SK-N-SH (cell line): ENCODE measurements around the gene SORD. TPM values are rescaled to one million over a fixed set of nuclear protein-coding genes. Genes with fewer than 3 reads are reported as not detected.
A peak's percentile ranks its signal among the peaks of the same experiment; 100 is the strongest.
"Not testable (repeated sequence)": the region's sequence is repeated elsewhere in the genome, so short reads cannot be mapped to it uniquely, and the experiment has no call there.

Experiments
- CTCF ChIA-PET: fragments of 300-600, 350-600 bp; formaldehyde crosslinking; extraction: SDS; loops from one replicate; lab custom pipeline; 2021; lab: Yijun Ruan, JAX
- POLR2A ChIA-PET: fragments of 350-600 bp; sonication (Branson Sonifier 250); formaldehyde crosslinking; extraction: SDS; loops from one replicate; lab custom pipeline; 2020; ENCODE audit warnings: antibody characterized with exemption, inconsistent platforms; lab: Yijun Ruan, JAX
- DNase-seq: peaks from one replicate; pipeline ENCODE4 v3.0.0; 2012
- H2AFZ ChIP-seq: fragments of 200-600 bp; sonication (generic); 2 replicates; pipeline ENCODE4 v1.8.1; 2016; ENCODE audit warnings: antibody characterized with exemption, mild to moderate bottlenecking, low read depth
- H3F3A ChIP-seq: fragments of 200-600 bp; sonication (generic); replicated peaks from 2 replicates; pipeline ENCODE3; 2016; ENCODE audit warnings: antibody characterized with exemption, mild to moderate bottlenecking; ENCODE audit not compliant: insufficient read depth
- H3K27ac ChIP-seq, 2 experiments: fragments of 200-500 bp in 1 of 2; fragments of 200-600 bp in 1 of 2; sonication (Bioruptor generic) in 1 of 2; sonication (generic), shearing (Covaris generic) in 1 of 2; 2 replicates each; pipeline versions ENCODE4 v1.5.1 to v1.6.1; 2014 to 2016; ENCODE audit warnings: low read depth in 2 of 2, inconsistent platforms in 1 of 2, low read length in 1 of 2, mild to moderate bottlenecking in 1 of 2, mixed read lengths in 1 of 2
- H3K27me3 ChIP-seq: fragments of 200-600 bp; sonication (generic), shearing (Covaris generic); 2 replicates; pipeline ENCODE4 v1.6.1; 2016; ENCODE audit warnings: mixed run types; ENCODE audit not compliant: insufficient read depth
- H3K36me3 ChIP-seq, 2 experiments: fragments of 200-500 bp in 1 of 2; fragments of 200-600 bp in 1 of 2; sonication (Bioruptor generic) in 1 of 2; sonication (generic) in 1 of 2; replicated peaks in 1 of 2; 2 replicates each; pipeline versions ENCODE3 to v1.5.1; 2014 to 2016; ENCODE audit warnings: low read length in 1 of 2, mild to moderate bottlenecking in 1 of 2; ENCODE audit not compliant: insufficient read depth in 2 of 2, control insufficient read depth in 1 of 2
- H3K4me1 ChIP-seq, 2 experiments: fragments of 200-500 bp in 1 of 2; fragments of 200-600 bp in 1 of 2; sonication (Bioruptor generic) in 1 of 2; sonication (generic), shearing (Covaris generic) in 1 of 2; 2 replicates each; pipeline versions ENCODE4 v1.5.1 to v1.6.1; 2014 to 2016; ENCODE audit warnings: low read depth in 1 of 2, low read length in 1 of 2, mixed run types in 1 of 2; ENCODE audit not compliant: insufficient read depth in 2 of 2, control insufficient read depth in 1 of 2
- H3K4me2 ChIP-seq: fragments of 200-600 bp; sonication (generic), shearing (Covaris generic); 2 replicates; pipeline ENCODE4 v1.6.1; 2017; ENCODE audit warnings: mixed run types
- H3K4me3 ChIP-seq, 2 experiments: fragments of 200-500 bp in 1 of 2; fragments of 200-600 bp in 1 of 2; sonication (Bioruptor generic) in 1 of 2; sonication (generic), shearing (Covaris generic) in 1 of 2; 2 replicates each; pipeline versions ENCODE4 v1.5.1 to v1.8.1; 2014 to 2016; ENCODE audit warnings: low read depth in 2 of 2, inconsistent platforms in 1 of 2, low read length in 1 of 2, mild to moderate bottlenecking in 1 of 2, mixed read lengths in 1 of 2, moderate library complexity in 1 of 2
- H3K79me2 ChIP-seq: fragments of 200-600 bp; sonication (generic); 2 replicates; pipeline ENCODE4 v1.8.1; 2017; ENCODE audit warnings: mild to moderate bottlenecking; ENCODE audit not compliant: insufficient read depth
- H3K9ac ChIP-seq: fragments of 200-600 bp; sonication (generic); 2 replicates; pipeline ENCODE4 v1.6.1; 2017; ENCODE audit warnings: mixed run types
- H3K9me2 ChIP-seq: fragments of 200-600 bp; sonication (generic); 2 replicates; pipeline ENCODE4 v1.6.1; 2017; ENCODE audit warnings: mixed run types
- H3K9me3 ChIP-seq: fragments of 200-600 bp; sonication (generic); 2 replicates; pipeline ENCODE4 v1.6.1; 2017; ENCODE audit warnings: mixed run types, mild to moderate bottlenecking, moderate library complexity
- H4K20me1 ChIP-seq: fragments of 200-600 bp; sonication (generic); 2 replicates; pipeline ENCODE4 v1.6.1; 2017; ENCODE audit warnings: mild to moderate bottlenecking, mixed run types; ENCODE audit not compliant: insufficient read depth
- CHD2 ChIP-seq: fragments of 150-350 bp; IDR thresholded peaks from 2 replicates; pipeline ENCODE4 v1.6.1; 2018; ENCODE audit warnings: low read length; ENCODE audit not compliant: partially characterized antibody
- EP300 ChIP-seq, 2 experiments: IDR thresholded peaks; 2 replicates each; pipeline versions ENCODE4 v1.4.0 to v1.6.1; 2012; ENCODE audit warnings: borderline replicate concordance in 1 of 2, low read depth in 1 of 2, low read length in 1 of 2
- FOXJ3 ChIP-seq: sonication (generic); formaldehyde crosslinking; IDR thresholded peaks from 2 replicates; pipeline ENCODE4 v1.5.1; 2020; ENCODE audit warnings: mild to moderate bottlenecking, missing genetic modification reagents
- GATA2 ChIP-seq: sonication (generic); formaldehyde crosslinking; IDR thresholded peaks from 2 replicates; pipeline ENCODE4 v1.5.0; 2020; ENCODE audit warnings: mild to moderate bottlenecking, missing genetic modification reagents
- MXI1 ChIP-seq: IDR thresholded peaks from 2 replicates; pipeline ENCODE4 v1.6.1; 2012; ENCODE audit warnings: mild to moderate bottlenecking, low read depth, low read length, improper control_type of control experiment
- RCOR1 ChIP-seq: fragments of 150-350 bp; IDR thresholded peaks from 2 replicates; pipeline ENCODE4 v1.6.1; 2017; ENCODE audit warnings: antibody characterized with exemption, low read length
- TCF12 ChIP-seq: IDR thresholded peaks from 2 replicates; pipeline ENCODE4 v1.4.0; 2012
- WGBS: methylation state at CpG from one replicate; pipeline ENCODE4 v1.1.6; 2017; ENCODE audit warnings: low lambda C conversion rate; 5-methylcytosine and 5-hydroxymethylcytosine counted together
- polyA plus RNA-seq, 3 experiments: library from polyadenylated mRNA; depleted of rRNA; stranded (reverse); fragments of >200 nt; gene quantifications; 2 replicates each; pipeline ENCODE4 v1.2.3, GENCODE V29; 2012

Gene SORD
- polyA plus RNA-seq, 1 of the 3 experiments (the other 2 are of a cell fraction) = 35.1 TPM

DNA sequence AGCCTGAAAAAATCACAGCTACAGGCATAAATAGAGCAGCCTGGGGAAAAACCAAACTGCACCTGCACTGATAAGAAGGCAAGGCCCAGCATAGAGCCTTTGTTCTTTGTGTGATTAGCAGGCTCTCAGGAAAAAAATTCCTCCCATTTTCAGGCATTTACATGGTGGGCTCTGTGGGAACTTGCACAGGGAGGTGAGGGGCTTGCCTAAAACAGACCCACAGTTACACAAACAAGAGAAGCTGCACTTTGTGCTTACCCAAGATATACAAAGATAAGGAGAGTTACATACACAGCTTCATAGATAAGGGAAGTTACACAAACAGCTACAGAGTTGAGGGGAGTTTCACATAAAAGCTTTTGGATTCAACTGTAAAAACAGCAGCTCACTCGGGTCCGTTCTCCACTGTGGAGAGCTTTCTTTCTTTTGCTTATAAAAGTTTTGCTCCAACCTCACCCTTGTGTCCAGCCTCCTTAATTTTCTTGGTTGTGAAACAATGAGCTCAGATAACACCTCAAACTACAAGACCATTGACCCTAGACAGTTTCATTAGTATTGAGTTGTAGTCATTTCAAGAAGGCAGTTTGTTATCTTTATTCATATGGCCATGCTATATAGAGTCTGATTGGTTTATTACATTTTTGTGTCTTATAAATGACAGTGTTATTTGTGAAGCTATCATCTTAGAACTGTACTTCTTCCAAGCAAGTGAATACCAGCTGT is 43.2 kb upstream of the SORD start:
- WGBS = 25% methylated on average over 2 of the region's 2 CpGs
- peak overlapping the region in 1 of 2 experiments; percentile 84; a peak in 2 of 4 replicates for H3K27ac ChIP-seq
- H3K4me1 ChIP-seq, H3K9me3 ChIP-seq, H3F3A ChIP-seq, H3K27me3 ChIP-seq, H4K20me1 ChIP-seq, H3K4me2 ChIP-seq, H3K79me2 ChIP-seq, POLR2A ChIA-PET, H3K9me2 ChIP-seq, H3K4me3 ChIP-seq, H3K36me3 ChIP-seq, H2AFZ ChIP-seq, H3K9ac ChIP-seq: not testable (repeated sequence)
- CTCF ChIA-PET = interaction anchor here (1.8 kb wide), 1 partner anchor 139 kb away, joined by 7 read pairs; no protein-coding TSS in a partner anchor
- TF ChIP-seq GATA2 (CRISPR knock-in tag) = peak; percentile 24; the same call in 1 of the 2 replicates
- peak; percentile 20 for DNase-seq

DNA sequence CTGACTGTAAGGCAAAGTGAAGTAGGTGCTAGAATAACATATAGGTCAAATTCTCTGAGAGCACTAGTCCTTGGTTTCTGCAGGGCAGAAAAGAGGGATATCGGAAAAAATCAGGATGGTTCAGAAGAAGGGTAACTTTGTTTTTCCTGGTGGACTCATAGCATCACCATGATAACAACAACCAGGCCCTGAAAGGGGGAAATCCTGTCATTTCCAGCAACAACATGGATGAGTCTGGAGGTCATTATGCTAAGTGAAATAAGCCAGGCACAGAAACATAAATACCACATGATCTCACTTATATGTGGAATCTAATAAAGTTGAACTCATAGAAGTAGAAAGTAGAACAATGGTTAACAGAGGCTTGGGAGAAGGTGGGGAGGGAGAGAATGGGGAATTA is 38.9 kb upstream of the SORD start:
- TF ChIP-seq CHD2 = peak; percentile 49
- peak; percentile 65 for TF ChIP-seq GATA2 (CRISPR knock-in tag)
- TF ChIP-seq RCOR1 = peak; percentile 41; the same call in 1 of the 2 replicates
- peak; percentile 39; the same call in 1 of the 2 replicates for TF ChIP-seq MXI1
- TF ChIP-seq FOXJ3 (CRISPR knock-in tag) = peak; percentile 77
- TF ChIP-seq EP300 (IDR thresholded peaks at IDR 0.05; ENCODE audit: borderline replicate concordance in 1 of 2, low read depth in 1 of 2, low read length in 1 of 2) = peak in 1 of 2 experiments; percentile 81; a peak in 2 of 4 replicates
- TF ChIP-seq TCF12 = peak; percentile 33; the same call in 1 of the 2 replicates
- TF ChIP-seq, all 33 proteins: peak for 7; not testable (repeated sequence) for 26
- H3K9ac ChIP-seq, H3K4me2 ChIP-seq, H4K20me1 ChIP-seq, H3K4me3 ChIP-seq, CTCF ChIA-PET, H2AFZ ChIP-seq, H3K4me1 ChIP-seq, H3K79me2 ChIP-seq, H3K9me2 ChIP-seq, H3K36me3 ChIP-seq, H3K9me3 ChIP-seq, H3K27me3 ChIP-seq, POLR2A ChIA-PET, H3F3A ChIP-seq: not testable (repeated sequence)
- 10% methylated on average over 1 of the region's 1 CpG for WGBS
- DNase-seq = peak; percentile 77
- H3K27ac ChIP-seq = peak overlapping the region in 1 of 2 experiments; percentile 88; a peak in 2 of 4 replicates

DNA sequence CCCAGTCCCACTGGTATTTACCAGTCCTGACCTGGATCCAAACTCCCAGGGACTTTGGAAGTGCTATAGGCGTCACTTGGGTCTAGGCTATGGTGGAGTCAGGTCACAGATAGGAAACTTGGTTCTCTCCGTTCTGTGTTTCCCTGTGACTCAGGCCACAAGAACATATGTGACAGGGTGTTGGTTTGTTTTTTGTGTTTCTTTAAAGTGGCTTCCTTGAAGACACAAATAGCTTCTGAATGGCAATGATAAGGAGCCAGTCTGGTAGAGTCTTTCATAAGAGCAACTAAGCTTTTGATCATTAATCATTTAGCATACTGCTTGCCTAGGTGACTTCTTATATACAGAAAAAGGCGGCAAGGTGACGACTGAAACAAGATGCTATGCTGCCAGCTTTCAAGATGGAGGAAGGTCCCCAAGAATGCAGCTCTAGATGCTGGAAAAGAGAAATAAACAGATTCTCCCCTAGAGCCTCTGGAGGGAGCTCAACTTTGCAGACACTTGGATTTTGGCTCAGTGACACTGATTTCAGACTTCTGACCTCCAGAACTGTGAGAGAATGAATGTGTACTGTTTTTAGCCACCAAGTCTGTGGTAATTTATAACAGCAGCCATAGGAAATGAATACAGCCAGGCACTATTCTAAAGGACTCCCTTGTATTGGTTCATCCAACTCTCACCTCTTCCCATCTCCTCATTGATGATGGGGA is 36.5 kb upstream of the SORD start:
- 55% methylated on average over 4 of the region's 4 CpGs for WGBS
- H3K9me2 ChIP-seq, H3K4me2 ChIP-seq, POLR2A ChIA-PET, H3F3A ChIP-seq, H3K9ac ChIP-seq, H3K27ac ChIP-seq, DNase-seq, H3K79me2 ChIP-seq, H3K36me3 ChIP-seq, H4K20me1 ChIP-seq, H3K9me3 ChIP-seq, H3K4me1 ChIP-seq, H2AFZ ChIP-seq, H3K27me3 ChIP-seq, H3K4me3 ChIP-seq: not testable (repeated sequence)
- CTCF ChIA-PET = interaction anchor here (0.6 kb wide), 1 partner anchor 250 kb away, joined by 3 read pairs; the partner anchor contains the start of gene TRIM69

DNA sequence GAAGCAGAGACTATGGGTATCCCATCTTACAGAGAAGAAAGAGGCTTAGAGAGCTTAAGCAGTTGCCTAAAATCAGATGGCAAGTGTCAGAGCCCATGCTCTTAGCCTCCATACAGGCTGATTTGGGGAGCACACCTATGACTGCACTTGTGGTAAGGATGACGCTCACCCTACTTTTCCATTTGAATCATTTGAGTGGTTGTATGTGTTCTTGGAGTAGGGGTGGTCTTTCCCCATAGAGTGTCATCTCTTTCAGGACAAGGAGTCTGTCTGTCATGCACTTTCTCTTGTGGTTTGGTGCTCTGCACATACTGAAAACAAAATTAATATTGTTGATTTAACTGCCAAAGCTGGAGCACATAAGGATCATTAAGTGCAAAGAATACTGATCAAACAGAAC is 35.3 kb upstream of the SORD start:
- POLR2A ChIA-PET, H3K27ac ChIP-seq, H3K36me3 ChIP-seq, H3K9me2 ChIP-seq, H3K27me3 ChIP-seq, H3K4me2 ChIP-seq, H3K9me3 ChIP-seq, H4K20me1 ChIP-seq, DNase-seq, CTCF ChIA-PET, H3K4me3 ChIP-seq, H3K79me2 ChIP-seq, H3K4me1 ChIP-seq, H3F3A ChIP-seq, H3K9ac ChIP-seq, H2AFZ ChIP-seq: not testable (repeated sequence)
- WGBS = 40% methylated on average over 1 of the region's 1 CpG

DNA sequence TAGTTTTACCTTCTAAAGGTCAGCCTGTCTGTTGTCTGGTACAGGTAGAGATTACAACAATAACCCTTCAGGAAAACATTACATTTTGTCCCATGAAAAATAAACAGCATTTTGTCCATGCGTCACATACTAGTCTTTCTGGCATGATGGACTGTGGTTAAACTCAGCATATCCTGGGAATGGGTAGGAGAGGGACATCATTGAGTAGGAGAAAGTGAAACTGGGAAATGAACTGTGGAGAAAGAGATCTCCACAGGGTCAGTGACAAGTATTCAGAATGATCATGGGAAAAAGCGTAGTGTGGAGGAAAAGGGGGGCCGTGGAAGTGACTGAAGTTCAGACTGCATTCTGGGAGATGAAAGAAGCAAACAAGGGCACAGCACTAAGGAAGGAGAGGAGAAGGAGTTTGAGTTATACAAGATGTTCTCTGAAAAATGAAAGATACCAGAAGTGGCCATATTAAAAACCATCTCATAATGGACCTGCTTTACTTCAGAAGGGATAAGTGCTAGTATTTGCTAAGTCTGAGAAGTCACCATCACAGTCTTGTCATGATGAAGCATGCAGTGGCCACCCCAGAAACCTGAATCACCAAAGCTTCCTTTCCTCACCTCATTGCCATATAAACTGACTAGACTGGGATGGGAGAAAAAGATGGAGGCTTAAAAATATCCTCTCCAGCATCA is 34.7 kb upstream of the SORD start:
- CTCF ChIA-PET, POLR2A ChIA-PET: not testable (repeated sequence)
- WGBS = 71% methylated on average over 3 of the region's 3 CpGs

More for the DNA sequence above, 34.7 kb upstream of the SORD start:
- not testable (repeated sequence) for H3K9ac ChIP-seq, H3K4me2 ChIP-seq, H3K27ac ChIP-seq, H3F3A ChIP-seq, H3K4me3 ChIP-seq, DNase-seq, H3K9me2 ChIP-seq, H2AFZ ChIP-seq, H4K20me1 ChIP-seq, H3K79me2 ChIP-seq, H3K36me3 ChIP-seq, H3K4me1 ChIP-seq, H3K9me3 ChIP-seq, H3K27me3 ChIP-seq
